ENCODE measurements around the gene KIRREL3.

The KIRREL3 gene

DNA sequence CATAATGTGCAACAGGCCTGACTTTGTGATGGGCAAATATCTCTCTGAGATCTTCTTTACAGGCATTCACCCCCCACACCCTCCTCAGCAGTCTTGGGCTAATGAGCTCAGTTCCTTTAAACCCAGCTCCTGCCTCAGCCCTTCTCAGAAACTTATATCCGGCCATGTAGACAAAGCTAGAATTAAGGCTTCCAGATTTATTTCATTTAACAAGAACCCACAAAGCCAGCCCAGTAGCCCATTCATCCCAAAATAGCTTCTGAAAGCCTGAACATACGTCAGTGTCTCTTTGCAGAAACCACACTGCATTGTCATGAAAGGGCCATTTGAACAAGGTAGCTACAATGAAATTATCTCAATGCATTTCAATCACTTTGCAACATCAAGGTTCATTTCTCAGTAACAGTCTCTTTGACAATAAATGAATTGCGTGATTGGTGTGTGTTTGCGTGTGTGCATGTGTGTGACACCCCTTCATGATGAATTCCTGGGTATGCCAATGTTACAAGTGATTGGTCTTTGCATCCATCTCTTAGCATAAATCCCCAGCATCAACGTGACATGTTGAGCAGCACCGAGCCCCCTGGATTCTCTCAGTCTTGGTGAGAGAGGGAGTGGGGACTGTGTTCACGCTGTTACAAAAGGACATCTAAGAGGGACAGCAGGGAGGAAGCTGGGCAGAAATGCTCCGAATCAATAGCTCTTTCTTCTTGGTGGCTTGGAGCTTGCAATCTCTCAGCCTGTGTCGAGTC lies 299.6 kb downstream of the KIRREL3 start:
- DNase-seq, result no peak

DNA sequence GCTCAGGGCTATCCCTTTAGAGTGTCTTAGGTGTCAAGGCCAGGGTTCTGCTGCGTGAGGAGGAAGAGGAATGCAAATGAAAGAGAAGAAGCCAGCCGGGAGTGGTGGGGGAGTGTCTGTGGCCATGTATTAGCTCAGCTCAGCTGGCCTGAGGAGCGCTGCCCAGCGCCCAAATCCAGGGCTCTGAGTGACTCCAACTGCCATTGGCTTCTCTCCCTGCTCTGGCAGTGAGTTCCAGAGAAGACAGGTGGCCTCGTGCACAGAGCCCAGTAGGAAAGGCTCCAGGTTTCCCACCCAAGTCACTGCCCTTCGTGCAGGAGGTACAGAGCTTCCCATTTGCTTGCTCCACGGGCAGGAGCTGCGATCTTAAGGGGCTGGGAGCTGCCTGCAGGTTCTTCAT lies 302.0 kb downstream of the KIRREL3 start:
- DNase-seq, result no peak

GRCh38 chr11:126697936-126698335 lies 302.6 kb downstream of the KIRREL3 start:
- no peak for DNase-seq

- DNase-seq, result no peak
These were observed 303.6 kb downstream of the KIRREL3 start for GRCh38 chr11:126696982-126697381.

GRCh38 chr11:126695293-126695692 lies 305.3 kb downstream of the KIRREL3 start:
- no peak for DNase-seq

DNA sequence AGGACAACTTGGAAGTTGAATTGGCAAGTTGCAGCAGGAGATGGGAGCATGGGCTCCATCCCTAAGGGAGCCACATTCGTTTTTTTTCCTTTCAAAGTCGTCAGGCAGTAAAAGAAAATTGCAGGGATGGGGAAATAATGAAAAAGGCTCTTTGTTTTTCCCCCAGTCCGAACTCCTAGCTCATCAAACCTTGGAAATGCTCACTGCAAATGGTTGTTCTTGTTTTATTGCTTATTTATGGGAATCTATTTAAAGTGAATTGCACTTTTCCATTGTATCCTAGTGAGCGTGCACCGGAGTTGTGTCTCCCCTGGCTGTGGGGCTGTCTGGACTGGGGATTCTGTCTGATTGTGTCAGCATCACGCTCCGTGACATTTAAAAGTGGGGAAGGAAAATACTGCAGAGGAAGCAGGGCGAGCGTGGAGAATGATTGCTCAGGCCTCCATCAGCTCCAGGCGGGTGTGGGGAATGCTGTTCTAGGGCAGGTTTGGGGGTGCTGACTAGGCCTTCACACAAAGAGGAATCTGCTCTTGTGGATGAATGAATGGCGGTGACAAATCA lies 306.4 kb downstream of the KIRREL3 start:
- DNase-seq, result no peak

GRCh38 chr11:126687477-126687876 lies 313.1 kb downstream of the KIRREL3 start:
- no peak for DNase-seq

- DNase-seq, result no peak
These were observed 313.6 kb downstream of the KIRREL3 start for GRCh38 chr11:126686938-126687337.

DNA sequence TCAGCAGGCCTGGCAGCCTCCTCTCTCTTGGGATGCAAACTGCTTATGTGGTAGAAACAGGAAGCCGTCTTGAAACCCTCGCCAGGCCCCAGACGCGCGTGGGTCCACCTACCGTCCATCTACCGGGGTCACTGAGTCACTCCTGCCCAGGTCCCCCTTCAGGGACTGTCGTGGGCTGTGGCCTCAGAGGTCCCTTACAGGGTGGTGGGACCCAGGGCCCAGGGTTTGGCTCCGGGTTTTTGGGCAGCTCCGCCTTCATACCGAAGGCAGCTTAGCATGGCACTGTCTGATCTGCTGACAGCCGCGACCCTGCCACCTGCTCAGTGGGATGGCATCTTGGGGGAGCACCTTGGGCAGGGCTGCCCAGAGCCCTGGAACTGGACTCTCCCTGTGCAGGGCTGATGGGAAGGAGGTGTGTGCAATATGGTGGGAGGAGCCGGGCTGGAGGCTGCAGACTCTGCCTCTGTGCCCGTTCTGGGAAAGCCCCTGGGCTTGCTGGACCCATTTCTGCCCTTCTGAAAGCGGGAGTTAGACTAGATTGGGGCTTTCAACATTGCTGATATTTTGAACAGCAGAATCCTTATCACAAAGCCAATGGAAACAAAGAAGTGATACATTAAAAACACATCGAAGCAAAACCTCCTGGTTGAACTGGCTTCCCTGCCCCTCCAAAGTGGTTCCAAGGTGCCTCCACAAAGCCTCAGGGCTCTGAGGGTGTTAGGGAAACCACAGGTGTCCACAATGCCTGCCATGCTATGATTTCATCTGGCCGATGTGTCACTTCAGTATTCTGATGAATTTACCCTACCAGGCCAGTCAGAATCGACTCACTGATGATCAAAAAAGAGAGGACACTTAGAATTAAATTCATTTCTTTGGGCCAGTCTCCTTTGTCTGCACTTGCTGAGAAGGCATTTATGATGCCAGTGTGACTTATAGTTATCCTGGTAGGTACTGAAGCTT lies 316.5 kb downstream of the KIRREL3 start:
- DNase-seq, result no peak

DNA sequence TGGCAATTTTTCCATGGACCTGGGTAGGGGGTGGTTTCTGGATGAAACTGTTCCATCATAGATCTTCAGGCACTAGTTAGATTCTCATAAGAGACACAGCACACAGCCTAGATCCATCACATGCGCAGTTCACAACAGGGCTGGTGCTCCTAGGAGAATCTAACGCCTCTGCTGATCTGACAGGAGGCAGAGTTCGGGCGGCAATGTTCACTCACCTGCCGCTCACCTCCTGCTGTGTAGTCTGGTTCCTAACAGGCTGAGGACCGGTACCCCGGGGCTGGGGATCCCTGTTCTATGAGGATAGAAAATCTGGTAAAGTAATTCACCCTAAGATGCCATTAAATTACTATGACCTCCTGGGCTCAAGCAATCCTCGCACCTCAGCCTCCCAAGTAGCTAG lies 318.0 kb downstream of the KIRREL3 start:
- no peak for DNase-seq

GRCh38 chr11:126680700-126681099 lies 319.9 kb downstream of the KIRREL3 start:
- DNase-seq, result no peak

GRCh38 chr11:126680131-126680530 lies 320.4 kb downstream of the KIRREL3 start:
- no peak for DNase-seq

DNA sequence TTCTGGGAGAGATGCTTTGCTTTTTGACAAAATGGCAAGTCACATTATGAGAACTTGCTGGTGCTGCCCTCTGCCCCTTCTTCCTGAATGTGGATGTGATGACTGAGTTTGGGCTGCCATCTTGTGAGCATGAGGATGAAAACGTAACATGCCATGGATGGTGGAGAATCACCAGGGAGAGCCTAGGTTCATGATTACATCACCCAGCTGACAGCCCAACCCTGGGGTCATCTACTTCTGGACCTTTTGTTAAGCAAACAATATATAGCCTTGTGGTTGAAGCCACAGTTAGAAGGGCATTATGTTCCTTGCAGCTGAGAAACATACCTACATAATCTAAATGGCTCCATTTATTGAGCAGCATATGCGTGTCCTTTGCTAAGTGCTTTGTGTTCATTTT lies 321.5 kb downstream of the KIRREL3 start:
- DNase-seq, result no peak

DNA sequence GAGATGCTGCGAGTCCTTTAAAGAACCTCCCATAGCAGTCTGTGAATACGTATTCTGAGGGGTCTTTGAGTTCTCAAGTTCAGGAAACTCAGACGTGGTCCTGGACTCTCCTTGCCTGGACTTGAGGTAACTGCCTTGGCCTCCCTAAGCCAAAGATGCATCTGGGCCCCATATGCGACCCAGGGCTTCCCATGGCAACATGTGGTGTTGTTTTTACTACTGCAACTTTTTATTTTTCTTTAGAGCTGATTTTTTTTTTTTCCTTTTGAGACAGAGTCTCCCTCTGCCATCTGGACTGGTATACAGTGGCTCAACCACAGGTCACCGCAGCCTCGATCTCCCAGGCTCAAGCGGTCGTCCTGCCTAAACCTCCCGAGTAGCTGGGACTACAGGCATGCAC lies 324.0 kb downstream of the KIRREL3 start:
- DNase-seq, result no peak

- DNase-seq, result no peak
These were observed 327.3 kb downstream of the KIRREL3 start for GRCh38 chr11:126673319-126673718.

GRCh38 chr11:126669416-126669815 lies 331.2 kb downstream of the KIRREL3 start:
- DNase-seq, result no peak

GRCh38 chr11:126664643-126665042 lies 335.9 kb downstream of the KIRREL3 start:
- no peak for DNase-seq

GRCh38 chr11:126663749-126664592 lies 336.6 kb downstream of the KIRREL3 start:
- no peak for DNase-seq

GRCh38 chr11:126662035-126662790 lies 338.4 kb downstream of the KIRREL3 start:
- no peak for DNase-seq

GRCh38 chr11:126660761-126661425 lies 339.7 kb downstream of the KIRREL3 start:
- DNase-seq, result no peak

- DNase-seq, result no peak
These were observed 340.2 kb downstream of the KIRREL3 start for GRCh38 chr11:126660321-126660720.

Measured in NCI-H1092 (cell line).